Islet precursor cell (in vitro differentiated cells): Measurements from ENCODE around the gene DCLRE1C.
"Not testable (repeated sequence)": the region's sequence is repeated elsewhere in the genome, so short reads cannot be mapped to it uniquely, and the experiment has no call there.

Source experiments
- DNase-seq: peaks from one replicate; pipeline ENCODE4 v3.0.0-alpha.2; 2018

Gene DCLRE1C

DNA sequence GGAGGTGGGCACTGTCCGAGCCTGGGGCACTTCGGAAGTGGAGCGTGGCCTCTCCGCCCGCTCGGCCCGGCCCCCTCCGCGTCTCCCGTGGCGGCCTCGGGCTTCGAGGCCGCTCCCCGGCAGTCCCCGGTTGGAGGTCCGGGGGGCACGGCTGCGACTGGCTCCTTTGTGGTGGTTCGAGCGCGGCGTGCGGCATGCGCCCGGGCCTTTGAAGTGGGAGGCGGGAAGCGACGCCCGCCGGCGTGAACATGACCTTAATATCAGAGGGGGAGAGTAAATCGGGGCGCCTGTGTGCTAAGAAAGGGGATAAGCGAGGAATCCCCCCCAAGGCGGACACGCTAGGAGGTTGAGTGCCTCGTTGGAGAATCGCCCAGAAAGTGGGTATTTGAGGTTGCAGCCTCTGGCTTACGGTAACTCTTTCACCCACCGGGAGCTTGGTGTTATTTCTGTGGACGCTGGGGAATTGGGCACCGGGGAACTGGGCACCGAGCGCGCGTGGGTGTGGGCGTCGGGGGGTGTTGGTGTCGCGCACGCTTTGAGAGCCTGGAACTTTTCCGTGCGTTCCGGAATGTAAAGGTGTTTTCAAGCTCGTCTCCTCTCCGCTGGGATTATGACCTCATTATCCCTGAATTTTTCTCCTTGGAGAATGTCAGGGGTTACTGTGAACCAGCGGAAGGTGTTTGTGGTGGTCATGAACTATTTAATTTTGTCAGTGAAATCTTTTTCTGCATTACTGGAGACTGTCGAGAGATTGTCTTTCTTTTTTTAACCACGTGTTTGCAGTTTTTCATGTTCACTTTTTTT lies 74.6 kb downstream of the DCLRE1C start:
- peak; percentile 60 for DNase-seq

DNA sequence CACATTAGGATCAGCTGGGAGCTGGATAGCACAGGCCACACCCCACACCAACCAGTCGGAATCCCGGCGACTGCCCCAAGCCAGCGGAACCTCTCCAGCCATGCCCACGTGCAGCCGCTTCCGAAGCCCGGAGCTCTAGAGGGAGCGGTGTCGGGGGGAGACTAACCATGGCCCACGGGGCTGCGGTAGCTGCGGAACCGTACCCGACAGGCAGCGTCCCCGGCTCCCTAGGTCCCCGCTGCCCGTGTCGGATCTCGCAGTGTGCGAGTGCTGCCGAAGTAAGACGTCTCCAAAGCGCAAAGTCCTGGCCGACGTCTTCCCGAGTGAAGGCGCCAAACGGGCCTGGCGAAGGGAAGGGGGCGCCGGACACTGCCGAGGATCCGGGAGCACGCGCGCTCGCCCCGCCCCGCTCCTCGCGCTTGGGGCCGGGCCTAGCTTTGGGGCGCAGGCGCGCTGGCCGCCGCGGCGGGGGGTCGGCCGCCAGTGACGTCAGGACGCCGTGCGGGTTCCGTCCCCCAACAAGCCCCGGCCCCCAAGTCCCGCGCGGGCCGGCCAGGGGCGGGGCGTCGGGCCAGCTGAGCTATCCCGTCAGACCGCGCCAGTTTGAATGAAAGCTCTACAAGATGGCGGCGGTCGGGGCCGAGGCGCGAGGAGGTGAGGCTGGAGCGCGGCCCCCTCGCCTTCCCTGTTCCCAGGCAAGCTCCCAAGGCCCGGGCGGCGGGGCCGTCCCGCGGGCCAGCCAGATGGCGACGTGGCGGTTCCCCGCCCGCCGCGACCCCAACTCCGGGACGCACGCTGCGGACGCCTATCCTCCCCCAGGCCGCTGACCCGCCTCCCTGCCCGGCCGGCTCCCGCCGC lies 75.4 kb downstream of the DCLRE1C start, which contains the start of gene SUV39H2:
Gene SUV39H2 (plus strand): TSS at position 601 of the 858 bp plus-strand sequence. CDS start 23 bp downstream, at position 624.
- DNase-seq: peak; percentile 97

GRCh38 chr10:14876764-14877163 lies 77.1 kb downstream of the DCLRE1C start:
- no peak for DNase-seq

GRCh38 chr10:14875941-14876340 lies 78.0 kb downstream of the DCLRE1C start:
- DNase-seq: no peak

DNA sequence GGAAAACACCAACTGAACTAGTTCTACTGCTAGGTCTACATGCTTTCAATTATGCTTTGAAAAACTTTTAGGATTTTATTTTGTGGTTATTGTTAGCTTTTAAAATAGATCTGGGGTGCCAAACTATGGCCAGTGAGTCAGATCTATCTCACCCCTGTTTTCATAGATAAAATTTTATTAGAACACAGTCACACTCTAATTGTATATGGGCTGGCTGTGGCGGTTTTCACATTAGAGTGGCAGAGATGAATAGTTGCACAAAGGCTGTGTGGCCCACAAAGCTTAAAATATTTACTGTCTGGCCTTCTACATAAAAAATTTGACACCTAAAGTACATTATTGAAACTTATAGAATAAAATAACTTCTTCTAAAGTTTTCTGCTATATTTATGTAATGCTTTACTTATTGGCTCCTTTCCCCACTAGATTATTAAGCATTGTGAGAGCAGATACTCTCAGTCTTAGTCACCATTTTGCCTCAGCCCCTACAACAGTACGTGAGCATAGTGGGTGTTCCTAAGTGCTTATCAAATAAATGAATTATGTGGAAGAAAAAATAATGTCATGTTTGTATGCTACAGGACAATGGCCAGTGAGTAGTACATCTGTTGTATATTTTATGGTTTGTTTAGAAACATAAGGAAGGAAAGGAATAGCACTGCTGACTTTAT lies 80.7 kb downstream of the DCLRE1C start:
- DNase-seq: no peak

DNA sequence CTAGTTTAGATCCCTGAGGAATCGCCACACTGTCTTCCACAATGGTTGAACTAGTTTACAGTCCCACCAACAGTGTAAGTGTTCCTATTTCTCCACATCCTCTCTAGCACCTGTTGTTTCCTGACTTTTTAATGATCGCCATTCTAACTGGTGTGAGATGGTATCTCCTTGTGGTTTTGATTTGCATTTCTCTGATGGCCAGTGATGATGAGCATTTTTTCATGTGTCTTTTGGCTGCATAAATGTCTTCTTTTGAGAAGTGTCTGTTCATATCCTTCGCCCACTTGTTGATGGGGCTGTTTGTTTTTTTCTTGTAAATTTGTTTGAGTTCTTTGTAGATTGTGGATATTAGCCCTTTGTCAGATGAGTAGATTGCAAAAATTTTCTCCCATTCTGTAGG lies 89.0 kb downstream of the DCLRE1C start:
- not testable (repeated sequence) for DNase-seq

GRCh38 chr10:14864466-14864865 lies 89.4 kb downstream of the DCLRE1C start:
- DNase-seq: not testable (repeated sequence)

DNA sequence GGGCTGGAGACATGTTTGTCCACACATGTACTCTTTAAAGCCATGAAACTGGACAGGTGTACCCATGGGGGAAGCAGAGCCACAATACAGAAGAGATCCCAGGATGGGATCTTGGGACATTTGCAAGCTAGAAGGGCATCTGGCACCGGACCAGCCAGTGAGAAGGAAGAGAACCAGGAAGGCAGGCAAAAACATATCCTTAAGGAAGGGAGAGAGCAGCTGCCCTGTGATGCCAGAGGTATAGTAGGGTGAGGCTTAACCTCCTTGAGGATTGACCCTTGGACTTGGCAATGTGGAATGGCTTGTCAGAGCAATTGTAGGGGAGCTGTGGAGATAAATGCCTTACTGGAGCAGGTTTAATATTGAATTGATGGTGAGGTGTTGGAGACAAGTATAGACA lies 93.1 kb downstream of the DCLRE1C start:
- no peak for DNase-seq

DNA sequence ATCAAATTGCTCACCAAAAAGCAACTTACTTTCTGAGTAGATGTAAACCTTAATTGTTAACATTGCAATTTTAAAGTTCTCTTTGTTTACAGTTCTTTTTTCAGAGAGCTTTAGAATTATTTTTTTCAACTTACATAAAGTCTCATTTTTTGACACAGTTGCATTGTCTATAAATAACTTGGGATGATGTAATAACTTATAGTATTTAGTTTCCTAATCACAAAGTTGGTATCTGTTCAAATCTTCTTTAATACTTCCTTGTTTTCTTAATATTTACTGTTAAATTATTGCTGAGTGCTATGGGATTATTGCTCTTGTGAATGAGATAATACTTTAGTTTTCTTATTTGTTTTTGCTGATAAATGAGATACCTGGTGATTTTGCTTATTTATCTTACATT lies 94.1 kb downstream of the DCLRE1C start:
- DNase-seq: no peak

DNA sequence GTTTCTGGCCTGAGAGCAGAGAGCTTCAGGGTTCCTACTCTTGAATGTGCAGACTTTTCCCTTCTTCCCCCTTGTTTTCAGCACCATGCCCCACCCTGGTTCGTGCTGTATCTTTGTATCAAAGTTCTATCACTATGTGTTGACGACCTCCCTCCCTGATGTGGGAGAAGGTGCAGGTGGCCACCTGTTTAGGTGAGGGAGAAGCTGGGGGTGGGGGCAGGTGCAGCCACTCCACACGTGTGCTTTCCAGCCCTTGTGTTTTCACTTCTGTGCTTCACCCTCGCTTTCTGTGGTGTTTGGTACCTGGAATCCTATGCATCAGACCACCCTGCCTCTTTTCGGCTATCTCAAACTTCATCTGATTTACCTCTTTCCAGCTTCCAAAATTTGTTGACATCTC lies 94.9 kb downstream of the DCLRE1C start:
- no peak for DNase-seq

DNA sequence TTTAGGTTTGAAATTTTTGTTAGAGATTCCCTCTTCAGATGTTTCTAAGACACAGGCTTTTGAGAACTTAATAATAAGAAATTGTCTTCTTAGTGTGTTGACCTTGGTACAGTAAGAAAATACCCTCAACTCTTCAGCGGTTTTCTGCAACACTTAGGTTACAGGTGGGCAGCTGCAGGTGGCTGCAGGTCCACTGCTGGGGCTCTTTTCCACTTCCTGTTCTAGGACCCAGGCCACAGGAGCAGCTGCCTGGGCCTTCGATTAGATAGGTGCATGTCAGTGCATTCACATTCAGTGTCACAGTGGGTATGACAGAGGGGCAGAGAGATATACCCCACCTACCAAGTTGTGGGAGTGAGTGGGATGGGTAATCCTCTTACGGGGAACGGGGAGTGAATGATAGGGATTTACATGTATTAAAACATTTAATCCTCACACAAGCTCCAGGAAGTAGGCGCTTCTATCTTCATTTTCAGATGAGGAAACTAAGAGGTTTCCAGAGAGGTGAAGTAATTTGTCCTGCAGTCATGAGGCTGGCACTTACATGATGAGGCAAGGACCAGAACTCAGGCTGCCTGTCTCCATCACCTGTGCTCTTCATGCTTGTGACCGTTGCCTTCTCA lies 95.4 kb downstream of the DCLRE1C start:
- DNase-seq: no peak

DNA sequence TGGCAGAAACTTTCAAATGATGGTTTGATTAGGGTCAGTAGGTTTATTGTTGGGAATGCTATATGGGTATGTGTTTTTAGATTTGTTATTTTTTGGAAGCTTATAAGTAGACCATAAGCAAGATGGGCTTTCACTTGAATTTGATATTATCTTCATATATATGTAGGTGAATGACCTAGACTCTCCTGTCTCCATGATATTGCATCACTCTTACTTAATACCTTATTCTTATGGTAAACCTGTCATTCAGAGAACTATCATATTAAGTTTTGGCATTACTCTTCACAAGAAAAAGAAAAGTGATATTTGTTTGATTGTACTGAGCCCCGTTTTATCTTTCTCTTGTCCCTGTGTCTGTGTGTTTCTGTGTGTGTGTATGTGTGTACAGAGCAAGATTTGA lies 98.4 kb downstream of the DCLRE1C start:
- DNase-seq: no peak

GRCh38 chr10:14852236-14852635 lies 101.7 kb downstream of the DCLRE1C start:
- DNase-seq: no peak
